WTC11 (cell line): Measurements from ENCODE around the gene SUCLG2. TPM values are rescaled to one million over a fixed set of nuclear protein-coding genes. Genes with fewer than 3 reads are reported as not detected.

Experiments
- ATAC-seq: fragments of 200-7000 bp; cut with Tn5 transposase; 2 replicates; pipeline ENCODE4 v1.10.0; 2021; ENCODE audit warnings: mild to moderate bottlenecking, moderate library complexity
- CTCF ChIA-PET: fragments of 300-600 bp; sonication (Branson Sonifier 250); formaldehyde crosslinking; loops from one replicate; lab custom pipeline; 2021; ENCODE audit warnings: antibody characterized with exemption; lab: Charles Lee
- POLR2A ChIA-PET: fragments of 350-600 bp; sonication (Branson Sonifier 250); formaldehyde crosslinking; loops from one replicate; lab custom pipeline; 2021; ENCODE audit warnings: antibody characterized with exemption; lab: Charles Lee
- DNase-seq: peaks from one replicate; pipeline ENCODE4 v3.0.0; 2021; ENCODE audit warnings: low spot score
- H3K27ac Mint-ChIP-seq: 2 replicates; pipeline ENCODE4 v1.8.0; 2021; ENCODE audit warnings: mixed read lengths
- H3K27me3 Mint-ChIP-seq: 2 replicates; pipeline ENCODE4 v1.8.0; 2021; ENCODE audit warnings: low read depth, mild to moderate bottlenecking, moderate library complexity, mixed read lengths
- H3K36me3 Mint-ChIP-seq: 2 replicates; pipeline ENCODE4 v1.8.0; 2021; ENCODE audit warnings: mixed read lengths
- H3K4me1 Mint-ChIP-seq: 2 replicates; pipeline ENCODE4 v1.8.0; 2022; ENCODE audit warnings: mixed read lengths
- H3K4me3 Mint-ChIP-seq: 2 replicates; pipeline ENCODE4 v1.8.0; 2021; ENCODE audit warnings: mild to moderate bottlenecking, moderate library complexity, mixed read lengths
- H3K9me3 Mint-ChIP-seq: 2 replicates; pipeline ENCODE4 v1.8.0; 2021; ENCODE audit warnings: mixed read lengths
- ARID4B ChIP-seq: sonication (generic); formaldehyde crosslinking; IDR thresholded peaks from 2 replicates; pipeline ENCODE4 v1.8.0; 2023; ENCODE audit warnings: missing genetic modification reagents, mild to moderate bottlenecking, borderline replicate concordance
- CBFB ChIP-seq: sonication (generic); formaldehyde crosslinking; IDR thresholded peaks from 2 replicates; pipeline ENCODE4 v1.8.1; 2022; ENCODE audit warnings: mild to moderate bottlenecking, low read depth, missing genetic modification reagents
- CREB1 ChIP-seq: sonication (generic); formaldehyde crosslinking; IDR thresholded peaks from 2 replicates; pipeline ENCODE4 v1.8.0; 2023; ENCODE audit warnings: mild to moderate bottlenecking, missing genetic modification reagents
- CTCF ChIP-seq: fragments of 200-600 bp; IDR thresholded peaks from 2 replicates; pipeline ENCODE4 v1.8.0; 2022; ENCODE audit warnings: antibody characterized with exemption
- FOXP4 ChIP-seq: sonication (generic); formaldehyde crosslinking; IDR thresholded peaks from 2 replicates; pipeline ENCODE4 v1.8.0; 2022; ENCODE audit warnings: mild to moderate bottlenecking, missing genetic modification reagents
- GABPB1 ChIP-seq: sonication (generic); formaldehyde crosslinking; IDR thresholded peaks from 2 replicates; pipeline ENCODE4 v1.8.1; 2023; ENCODE audit warnings: mild to moderate bottlenecking, missing genetic modification reagents
- JUN ChIP-seq: sonication (generic); formaldehyde crosslinking; IDR thresholded peaks from 2 replicates; pipeline ENCODE4 v1.8.0; 2023; ENCODE audit warnings: mild to moderate bottlenecking, missing genetic modification reagents
- MLX ChIP-seq: sonication (generic); formaldehyde crosslinking; IDR thresholded peaks from 2 replicates; pipeline ENCODE4 v1.8.1; 2023; ENCODE audit warnings: mild to moderate bottlenecking, missing genetic modification reagents, moderate library complexity
- MYBL2 ChIP-seq: sonication (generic); formaldehyde crosslinking; IDR thresholded peaks from 2 replicates; pipeline ENCODE4 v1.8.1; 2023; ENCODE audit warnings: mild to moderate bottlenecking, moderate library complexity, missing genetic modification reagents
- NFATC4 ChIP-seq: fragments of 250-450 bp; sonication (Bioruptor Pico); IDR thresholded peaks from 2 replicates; pipeline ENCODE4 v1.9.0; 2021; ENCODE audit warnings: mild to moderate bottlenecking
- NR2C2 ChIP-seq: sonication (generic); formaldehyde crosslinking; IDR thresholded peaks from 2 replicates; pipeline ENCODE4 v1.8.0; 2022; ENCODE audit warnings: mild to moderate bottlenecking, missing genetic modification reagents
- PRDM15 ChIP-seq: sonication (generic); formaldehyde crosslinking; IDR thresholded peaks from 2 replicates; pipeline ENCODE4 v1.8.0; 2022; ENCODE audit warnings: missing genetic modification reagents
- SP1 ChIP-seq: sonication (generic); formaldehyde crosslinking; conservative IDR thresholded peaks from 2 replicates; pipeline ENCODE4 v1.8.1; 2022; ENCODE audit warnings: missing genetic modification reagents
- ZNF121 ChIP-seq: sonication (generic); formaldehyde crosslinking; IDR thresholded peaks from 2 replicates; pipeline ENCODE4 v1.8.0; 2023; ENCODE audit warnings: missing genetic modification reagents
- total RNA-seq: library from RNA; stranded (reverse); gene quantifications from 3 replicates; pipeline ENCODE4 v1.2.3, GENCODE V29; 2021

SUCLG2 gene
- total RNA-seq, 1 experiment from 2014 or later, result 39.7 TPM

GRCh38 chr3:67635806-67636205, 18.6 kb downstream of the SUCLG2 start:
- CTCF ChIA-PET, result no interaction called here
- peak overlapping the region; percentile 91 for H3K27ac Mint-ChIP-seq
- DNase-seq, result no peak
- H3K4me1 Mint-ChIP-seq, result peaks cover 14% of the 10 kb centered on the region
- TF ChIP-seq PRDM15 (CRISPR knock-in tag) (peak; percentile 35; the same call in 1 of the 2 replicates), CTCF (no peak)
- H3K9me3 Mint-ChIP-seq, result no peaks in the 10 kb centered on the region
- no peaks in the 10 kb centered on the region for H3K27me3 Mint-ChIP-seq
- peaks cover 7% of the 10 kb centered on the region for H3K36me3 Mint-ChIP-seq
- no peak overlapping the region for H3K4me3 Mint-ChIP-seq
- POLR2A ChIA-PET, result interaction anchor here (0.7 kb wide), 1 partner anchor 14 kb away, joined by 4 read pairs; no protein-coding TSS in a partner anchor
- no peak for ATAC-seq

GRCh38 chr3:67635257-67635656, 19.2 kb downstream of the SUCLG2 start:
- Mint-ChIP-seq H3K9me3 (no peaks in the 10 kb centered on the region), H3K27ac (no peak overlapping the region), H3K27me3 (no peaks in the 10 kb centered on the region), H3K4me3 (no peak overlapping the region), H3K4me1 (peaks cover 19% of the 10 kb centered on the region), H3K36me3 (peaks cover 7% of the 10 kb centered on the region)
- ChIA-PET CTCF (no interaction called here), POLR2A (no interaction called here)
- no peak for DNase-seq
- no peak for ATAC-seq
- TF ChIP-seq SP1 (no peak), CBFB (CRISPR knock-in tag) (no peak), ZNF121 (CRISPR knock-in tag) (no peak)

- Mint-ChIP-seq H3K9me3 (peaks cover 4% of the 10 kb centered on the region), H3K4me3 (no peak overlapping the region), H3K36me3 (peaks cover 7% of the 10 kb centered on the region), H3K4me1 (peaks cover 31% of the 10 kb centered on the region), H3K27ac (peak overlapping the region; percentile 67; the same call in 1 of the 2 replicates), H3K27me3 (no peaks in the 10 kb centered on the region)
- ChIA-PET CTCF (interaction anchor here (1.5 kb wide), 1 partner anchor 16 kb away, joined by 3 read pairs; no protein-coding TSS in a partner anchor), POLR2A (no interaction called here)
- DNase-seq (no peak), ATAC-seq (peak; percentile 67)
- no peak for TF ChIP-seq NR2C2 (CRISPR knock-in tag)
Observed at GRCh38 chr3:67630666-67631362, 23.6 kb downstream of the SUCLG2 start.

GRCh38 chr3:67624687-67625086, 29.7 kb downstream of the SUCLG2 start:
- DNase-seq (no peak), ATAC-seq (no peak)
- Mint-ChIP-seq H3K4me1 (peaks cover 15% of the 10 kb centered on the region), H3K36me3 (peaks cover 7% of the 10 kb centered on the region), H3K4me3 (no peak overlapping the region), H3K27ac (no peak overlapping the region), H3K27me3 (no peaks in the 10 kb centered on the region), H3K9me3 (peaks cover 4% of the 10 kb centered on the region)
- POLR2A ChIA-PET, result no interaction called here
- CTCF ChIA-PET, result no interaction called here
- TF ChIP-seq CREB1 (CRISPR knock-in tag), result no peak
- no peak for TF ChIP-seq FOXP4 (CRISPR knock-in tag)
- TF ChIP-seq MLX (CRISPR knock-in tag), result no peak
- TF ChIP-seq MYBL2, result no peak
- TF ChIP-seq NFATC4, result no peak
- no peak for TF ChIP-seq ARID4B (CRISPR knock-in tag)
- TF ChIP-seq JUN, result no peak
- TF ChIP-seq GABPB1 (CRISPR knock-in tag), result no peak
